Cerebellar cortex (tissue), 1 donor: Measurements from ENCODE around the gene VPS37B.

Experiments
- DNase-seq: peaks from one replicate; pipeline ENCODE4 v3.0.0-alpha.2; 2015; ENCODE audit warnings: low spot score

The VPS37B gene

DNA sequence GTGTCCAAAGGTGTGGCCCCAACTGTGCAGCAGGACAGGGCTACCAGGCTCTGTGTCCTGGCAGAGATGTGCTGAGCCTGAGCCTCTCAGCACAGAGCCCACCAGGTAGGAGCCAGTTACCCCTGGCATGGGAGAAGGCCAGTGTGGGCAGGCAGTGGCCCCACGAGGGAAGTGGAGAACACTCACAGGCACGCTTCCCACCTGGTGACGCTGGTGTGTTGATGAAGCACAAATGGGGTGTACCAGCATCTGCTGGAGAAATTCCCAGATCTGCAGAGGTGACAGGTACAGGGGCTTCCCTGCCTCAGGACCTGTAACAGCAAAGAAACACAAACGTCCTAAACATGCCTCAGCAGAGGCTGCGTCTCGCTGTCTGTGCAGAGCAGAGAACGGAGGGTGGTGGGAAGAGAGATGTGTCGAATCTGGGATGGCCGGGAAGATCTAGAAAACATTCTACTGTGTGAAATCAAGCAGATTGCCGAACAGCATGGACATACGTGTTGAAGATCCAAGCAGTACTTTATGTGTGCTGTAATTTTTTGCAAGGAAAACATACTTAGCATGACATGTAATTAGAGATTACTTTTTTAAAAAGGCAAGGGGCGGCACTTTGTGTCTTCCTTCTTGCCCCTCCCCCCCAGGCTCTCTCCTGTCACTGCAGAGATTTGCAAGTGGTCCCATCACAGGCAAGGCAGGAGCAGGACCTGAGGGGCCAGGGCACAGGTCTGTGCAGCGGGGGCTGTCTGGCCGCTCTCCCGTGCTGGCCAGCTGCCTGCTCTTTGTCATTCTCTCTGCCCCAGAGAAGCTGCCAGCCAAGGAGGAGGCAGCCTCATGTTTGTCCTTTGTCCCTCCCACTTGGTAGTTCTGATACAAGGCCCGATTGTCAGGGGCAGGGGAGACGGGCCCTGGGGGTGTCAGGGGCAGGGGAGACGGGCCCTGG lies 43.3 kb downstream of the VPS37B start:
- no peak for DNase-seq

DNA sequence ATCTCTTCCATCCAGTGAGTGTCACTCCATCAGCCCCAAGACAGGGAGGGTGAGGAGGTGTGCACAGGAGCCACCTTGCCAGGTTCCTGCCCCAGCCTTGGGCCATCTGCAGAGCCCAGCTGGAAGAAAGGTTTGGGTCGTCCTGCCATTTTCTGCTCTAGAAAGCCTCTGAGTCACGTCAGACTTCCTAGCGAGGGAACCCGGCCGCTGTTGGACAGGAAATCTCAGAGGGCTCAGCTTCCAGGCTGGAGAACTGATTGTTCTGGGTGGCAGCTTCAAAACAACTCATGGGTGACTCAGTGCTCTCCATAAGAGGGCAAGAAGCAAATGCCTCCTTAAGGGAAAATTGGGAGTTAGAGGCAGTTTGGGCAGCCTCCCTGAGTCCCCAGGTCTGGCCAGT lies 44.1 kb downstream of the VPS37B start:
- DNase-seq = no peak

DNA sequence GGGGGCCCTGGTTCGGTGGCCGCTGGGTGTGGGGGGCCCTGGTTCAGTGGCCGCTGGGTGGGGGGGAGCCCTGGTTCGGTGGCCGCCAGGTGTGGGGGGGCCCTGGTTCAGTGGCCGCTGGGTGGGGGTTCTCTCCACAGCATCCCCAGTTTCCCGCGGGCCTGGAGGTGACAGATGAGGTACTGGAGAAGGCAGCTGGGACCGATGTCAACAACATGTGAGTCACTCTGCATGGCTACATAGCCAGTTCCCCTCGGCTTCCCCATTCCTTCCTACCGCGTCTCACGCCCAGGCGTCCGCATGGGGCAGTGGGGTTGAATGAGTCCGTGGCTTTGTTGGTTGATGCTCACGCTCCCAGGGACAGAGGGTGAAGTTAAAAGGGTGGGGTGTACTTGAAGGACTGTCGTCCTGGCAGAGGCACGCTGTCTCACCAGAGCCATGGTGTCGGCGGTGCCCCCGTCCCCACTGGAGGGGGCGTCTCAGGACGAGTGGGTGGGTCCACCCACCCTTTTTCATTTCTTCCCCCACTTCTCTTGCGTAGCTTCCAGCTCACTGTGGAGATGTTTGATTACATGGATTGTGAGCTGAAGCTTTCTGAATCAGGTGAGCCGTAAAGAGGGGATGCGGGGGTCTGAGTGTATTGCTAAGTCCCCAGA lies 45.1 kb downstream of the VPS37B start:
- no peak for DNase-seq

- DNase-seq = no peak
These were observed 45.9 kb downstream of the VPS37B start for GRCh38 chr12:122850048-122850445.

DNA sequence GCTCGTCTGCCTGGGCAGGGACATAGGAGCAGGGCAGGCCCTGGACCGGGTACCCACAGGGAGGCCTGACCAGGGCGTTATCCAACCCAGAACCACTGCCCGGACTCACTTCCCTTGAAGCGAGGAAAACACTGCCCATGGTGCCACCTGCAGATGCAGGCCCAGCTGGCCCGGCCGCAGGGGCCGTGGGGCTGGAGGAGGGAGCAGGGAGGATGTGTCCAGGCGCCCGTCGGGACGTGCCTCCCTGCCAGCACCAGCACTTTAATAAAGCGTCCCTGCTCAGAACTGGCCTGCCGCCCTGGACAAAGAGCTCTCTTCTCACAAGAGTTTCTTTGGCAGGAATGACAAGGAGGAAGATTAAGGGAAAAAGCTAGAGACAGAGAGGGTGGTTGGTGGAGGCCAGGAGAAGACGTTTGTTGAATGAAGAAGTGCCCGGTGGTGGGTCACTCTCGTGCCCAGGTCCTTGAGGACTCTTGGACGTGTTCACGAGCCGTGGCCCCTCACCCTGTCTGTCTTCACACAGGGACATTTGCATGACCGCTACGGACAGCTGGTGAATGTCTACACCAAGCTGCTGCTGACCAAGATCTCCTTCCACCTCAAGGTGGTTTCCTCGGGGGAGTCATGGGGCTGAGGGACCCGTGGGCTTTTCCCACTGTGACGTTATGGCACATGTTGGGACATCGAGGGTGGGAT lies 46.4 kb downstream of the VPS37B start:
- DNase-seq = no peak

DNA sequence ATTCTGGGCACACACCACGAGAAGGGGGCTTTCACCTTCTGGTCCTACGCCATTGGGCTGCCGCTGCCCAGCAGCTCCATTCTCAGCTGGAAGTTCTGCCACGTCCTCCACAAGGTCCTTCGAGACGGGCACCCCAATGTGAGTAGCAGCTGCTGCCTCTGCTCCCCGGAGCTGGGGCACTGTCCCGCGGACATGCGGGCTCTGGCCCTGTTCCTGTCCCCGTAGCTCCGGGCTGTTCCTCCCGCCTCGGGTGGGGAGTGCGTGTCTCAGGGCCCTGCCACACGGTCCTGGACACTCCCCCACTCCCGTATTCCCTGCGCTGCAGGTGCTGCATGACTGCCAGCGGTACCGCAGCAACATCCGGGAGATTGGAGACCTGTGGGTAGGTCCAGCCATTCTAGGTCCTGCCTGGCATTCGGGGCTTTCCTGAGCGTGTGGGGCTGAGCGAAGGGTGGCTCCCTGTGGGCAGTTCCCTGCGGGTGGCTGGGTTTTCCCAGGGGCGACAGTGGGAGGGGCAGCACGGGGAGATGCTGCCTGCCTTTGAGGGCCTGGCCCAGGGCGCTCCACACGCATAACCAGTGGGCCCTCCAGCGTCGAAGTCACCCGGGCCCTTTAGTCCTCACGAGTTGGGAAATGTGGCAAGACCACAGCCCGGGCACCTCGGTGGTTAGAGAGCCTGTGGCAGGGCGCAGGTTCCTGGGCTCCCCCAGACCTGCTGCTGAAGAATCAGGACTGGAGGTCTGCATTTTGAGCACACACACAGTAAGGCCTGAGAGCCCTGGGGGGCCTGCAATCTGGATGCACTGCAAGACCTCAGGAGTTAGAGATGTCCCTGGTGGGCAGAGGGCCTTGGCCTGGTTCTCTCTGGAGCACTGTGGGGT lies 47.2 kb downstream of the VPS37B start:
- no peak for DNase-seq

- DNase-seq = no peak
These were observed 48.0 kb downstream of the VPS37B start for GRCh38 chr12:122847921-122848421.

DNA sequence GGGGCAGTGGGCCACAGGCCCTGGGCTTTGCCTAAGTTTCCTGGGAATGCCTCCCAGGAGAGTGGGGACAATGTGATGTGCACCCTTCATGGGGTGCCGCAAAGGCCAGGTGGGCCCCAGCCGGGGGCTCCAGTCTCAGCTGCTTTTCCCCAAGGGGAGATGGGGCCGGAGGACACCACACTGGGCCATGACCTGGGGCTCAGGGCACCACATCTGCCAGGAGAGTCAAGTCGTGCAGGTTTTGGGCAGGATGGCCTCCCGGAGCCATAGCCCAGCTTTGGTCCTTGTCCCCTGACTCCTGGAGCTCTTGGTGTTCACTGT lies 48.4 kb downstream of the VPS37B start:
- DNase-seq = no peak

DNA sequence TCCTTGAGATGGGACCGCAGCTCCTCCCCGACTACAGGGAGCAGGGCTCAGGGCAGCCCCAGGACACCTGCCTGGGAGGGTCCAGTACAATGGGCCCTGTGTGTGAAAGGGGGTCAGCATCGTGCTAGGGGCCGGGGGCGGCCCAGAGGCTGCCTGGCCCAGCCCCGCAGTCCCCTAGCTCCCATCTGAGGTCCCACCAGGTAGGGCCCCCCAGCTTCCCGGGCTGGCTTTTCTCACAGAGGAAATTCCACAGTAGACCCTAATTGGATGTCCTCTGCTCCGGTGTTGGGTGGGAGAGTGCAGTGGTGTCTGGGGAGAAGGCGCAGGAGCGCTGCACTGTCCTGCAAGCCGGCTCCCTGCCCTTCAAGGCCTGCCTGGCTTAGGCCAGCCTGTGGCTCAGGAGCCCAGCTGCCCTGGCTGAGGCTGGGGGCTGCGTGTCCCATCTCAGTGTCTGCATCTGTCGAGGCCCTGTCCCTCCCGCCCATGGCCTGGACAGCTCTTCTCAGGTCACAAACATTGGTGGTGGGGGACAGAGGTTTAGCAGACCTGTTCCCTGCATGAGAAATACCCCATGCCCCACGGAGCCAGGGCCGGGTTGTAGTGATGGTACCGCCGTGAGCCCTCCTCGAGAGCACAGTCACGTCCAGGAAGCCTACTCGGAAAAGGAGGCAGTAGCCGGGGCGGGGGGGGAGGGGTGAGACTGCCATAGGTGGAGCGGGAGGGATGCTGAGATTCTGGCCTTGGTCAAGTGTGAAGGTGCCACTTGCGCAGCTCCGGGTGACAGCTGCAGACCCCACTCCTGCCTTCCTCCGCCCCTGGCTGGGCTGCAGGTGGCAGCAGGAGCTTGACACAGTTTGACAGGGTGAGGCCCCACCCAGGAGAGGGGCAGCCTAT lies 49.1 kb downstream of the VPS37B start:
- DNase-seq = no peak

GRCh38 chr12:122845865-122846621 lies 49.9 kb downstream of the VPS37B start:
- no peak for DNase-seq

GRCh38 chr12:122845041-122845864 lies 50.7 kb downstream of the VPS37B start:
- DNase-seq = no peak

DNA sequence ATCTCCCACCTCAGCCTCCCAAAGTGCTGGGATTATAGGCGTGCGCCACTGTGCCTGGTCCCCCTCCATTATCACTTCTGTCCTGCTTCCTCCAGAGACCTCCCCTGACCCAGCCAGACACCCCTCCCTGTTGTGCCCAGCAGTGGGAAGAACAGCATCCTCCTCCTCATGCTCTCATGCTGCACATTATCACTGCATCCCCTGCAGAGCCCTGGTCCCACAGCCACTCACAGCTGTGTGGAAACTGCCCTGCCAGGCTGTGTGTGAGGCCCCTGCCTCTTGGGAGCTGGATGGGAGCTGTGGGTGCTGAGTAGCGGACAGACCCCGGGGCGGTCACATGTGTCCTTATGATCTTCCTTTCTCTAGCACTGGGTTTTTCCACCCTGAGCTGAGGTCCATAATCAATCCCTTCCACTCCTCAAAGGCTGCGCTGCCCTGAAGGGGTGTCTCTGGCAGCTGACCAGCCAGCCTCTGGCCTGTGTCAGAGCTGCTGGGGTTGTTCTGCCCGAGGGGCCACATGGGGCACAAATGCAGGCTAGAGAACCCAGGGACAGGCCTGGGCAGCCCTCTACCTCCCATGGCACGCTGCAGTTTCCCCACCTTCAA lies 51.5 kb downstream of the VPS37B start:
- no peak for DNase-seq

DNA sequence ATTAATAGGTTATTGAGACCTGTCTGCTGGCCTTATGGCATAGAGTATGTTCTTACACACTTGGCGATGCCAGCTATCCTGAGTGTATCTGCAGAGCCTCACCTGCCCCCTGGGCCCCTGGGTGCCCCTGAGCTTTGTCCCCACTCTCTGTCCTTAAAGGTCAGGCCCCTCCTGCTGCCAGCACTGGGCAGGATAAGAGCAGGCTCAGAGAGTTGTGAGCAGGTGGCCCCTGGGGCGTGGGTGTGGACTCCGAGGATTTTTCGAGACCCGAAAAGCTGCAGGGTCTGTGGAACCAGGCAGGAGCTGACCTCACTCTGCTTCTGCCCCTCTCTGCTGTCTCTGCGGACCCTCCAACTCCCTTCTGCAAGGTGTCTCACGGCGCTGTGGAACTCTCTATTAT lies 52.5 kb downstream of the VPS37B start:
- DNase-seq = no peak

- no peak for DNase-seq
These were observed 53.2 kb downstream of the VPS37B start for GRCh38 chr12:122842505-122843405.

GRCh38 chr12:122841544-122842321 lies 54.2 kb downstream of the VPS37B start:
- no peak for DNase-seq

DNA sequence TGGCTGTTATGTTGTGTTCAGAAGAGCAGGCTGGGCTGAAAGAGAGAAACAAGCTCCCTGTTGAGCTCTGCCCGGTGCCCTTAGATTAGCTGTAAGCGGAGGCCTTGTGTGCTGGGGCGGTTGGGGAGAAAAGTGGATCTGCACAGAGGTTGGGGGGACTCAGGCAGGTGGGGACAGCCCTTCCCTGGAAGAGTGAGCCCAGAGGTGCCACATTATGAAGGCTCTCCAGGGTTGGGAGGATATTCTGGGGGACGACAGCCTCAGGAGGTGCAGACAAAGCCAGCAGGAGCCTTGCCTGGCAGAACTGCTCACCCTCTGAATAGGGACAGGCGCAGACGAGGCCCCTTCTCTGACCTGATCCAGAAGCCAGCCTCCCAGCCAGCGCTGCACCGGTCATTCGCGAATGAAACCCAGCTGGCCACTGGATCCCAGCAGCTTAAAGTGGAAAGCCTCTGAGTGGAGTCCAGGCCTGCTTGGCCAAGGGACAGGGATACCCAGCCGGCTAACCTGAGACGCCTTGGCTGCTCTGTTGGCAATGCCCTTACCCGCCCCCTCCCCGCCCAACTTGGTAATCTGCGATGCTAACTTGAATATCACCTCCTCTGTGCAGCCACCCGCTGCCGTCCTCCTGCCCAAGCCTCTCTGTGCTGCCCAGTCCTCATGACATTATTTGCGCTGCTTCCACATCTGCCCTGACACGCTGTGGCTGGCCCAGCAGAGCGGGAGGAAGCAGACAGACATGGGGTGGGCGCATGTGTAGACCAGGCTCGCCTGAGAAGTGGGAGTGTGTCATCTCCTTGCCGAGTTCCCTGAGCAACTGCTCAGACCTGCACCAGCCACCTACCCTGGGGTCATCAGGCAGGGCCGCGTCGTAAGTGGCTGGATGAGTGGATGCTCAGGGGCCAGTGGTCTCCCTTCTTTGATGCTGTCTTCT lies 55.1 kb downstream of the VPS37B start:
- no peak for DNase-seq
